Progenitor cell of endocrine pancreas (in vitro differentiated cells): ENCODE measurements around the gene CD8B. TPM values are rescaled to one million over a fixed set of nuclear protein-coding genes. Genes with fewer than 3 reads are reported as not detected.

Experiments
- DNase-seq: peaks from one replicate; pipeline ENCODE4 v3.0.0; 2021; ENCODE audit warnings: low spot score; ENCODE audit not compliant: unreplicated experiment
- H3K27ac Mint-ChIP-seq: 2 replicates; pipeline ENCODE4 v1.8.0; 2021; ENCODE audit warnings: mild to moderate bottlenecking, moderate library complexity, mixed read lengths
- H3K27me3 Mint-ChIP-seq: 2 replicates; pipeline ENCODE4 v1.8.0; 2021; ENCODE audit warnings: mixed read lengths
- H3K36me3 Mint-ChIP-seq: 2 replicates; pipeline ENCODE4 v1.8.0; 2022; ENCODE audit warnings: mixed read lengths; ENCODE audit not compliant: insufficient read depth
- H3K4me1 Mint-ChIP-seq: 2 replicates; pipeline ENCODE4 v1.8.0; 2021; ENCODE audit warnings: low read depth, mixed read lengths
- H3K4me3 Mint-ChIP-seq: 2 replicates; pipeline ENCODE4 v1.8.0; 2021; ENCODE audit warnings: low read depth, mild to moderate bottlenecking, moderate library complexity, mixed read lengths
- H3K9me3 Mint-ChIP-seq: 2 replicates; pipeline ENCODE4 v1.8.0; 2021; ENCODE audit warnings: low read depth, mixed read lengths
- total RNA-seq: library from RNA; stranded (reverse); gene quantifications from 2 replicates; pipeline ENCODE4 v1.2.1, GENCODE V29; 2021
- TF ChIP-seq, protein P1 (sequence below): fragments of 200-600 bp; sonication (generic); IDR thresholded peaks from one replicate; pipeline ENCODE4 v1.5.0; 2021; ENCODE audit warnings: antibody characterized with exemption, mild to moderate bottlenecking; ENCODE audit not compliant: unreplicated experiment

The CD8B gene
- total RNA-seq, 1 donor from 2014 or later, result not detected

DNA sequence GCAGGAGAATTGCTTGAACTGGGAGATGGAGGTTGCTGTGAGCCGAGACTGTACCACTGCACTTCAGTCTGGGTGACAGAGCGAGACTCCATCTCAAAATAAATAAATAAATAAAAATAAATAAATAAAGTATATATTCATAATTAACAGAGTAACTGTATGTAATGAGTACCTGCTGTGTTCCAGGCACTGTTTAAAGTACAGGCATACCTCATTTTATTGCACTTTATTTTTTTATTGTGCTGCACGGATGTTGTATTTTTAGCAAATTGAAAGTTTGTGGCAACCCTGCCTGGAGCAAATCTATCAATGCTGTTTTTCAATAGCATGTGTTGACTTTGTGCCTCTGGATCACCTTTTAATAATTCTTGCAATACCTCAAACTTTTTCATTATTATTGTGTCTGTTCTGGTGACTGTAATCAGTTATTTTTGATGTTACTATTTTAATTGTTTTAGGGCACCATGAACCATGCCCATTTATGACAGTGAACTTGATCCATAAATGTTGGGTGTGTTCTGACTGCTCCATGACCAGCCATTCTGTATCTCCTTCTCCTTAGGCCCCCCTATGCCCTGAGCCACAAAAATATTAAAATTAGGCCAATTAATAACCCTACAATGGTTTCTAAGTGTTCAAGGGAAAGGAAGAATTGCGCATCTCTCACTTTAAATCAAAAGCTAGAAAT, 43.4 kb downstream of the CD8B start:
- Mint-ChIP-seq H3K27me3 (peaks cover 41% of the 10 kb centered on the region), H3K36me3 (no peaks in the 10 kb centered on the region), H3K9me3 (no peaks in the 10 kb centered on the region), H3K4me3 (no peak overlapping the region), H3K27ac (no peak overlapping the region), H3K4me1 (peaks cover 1% of the 10 kb centered on the region)
- no peak for DNase-seq
- TF ChIP-seq, protein P1, sequence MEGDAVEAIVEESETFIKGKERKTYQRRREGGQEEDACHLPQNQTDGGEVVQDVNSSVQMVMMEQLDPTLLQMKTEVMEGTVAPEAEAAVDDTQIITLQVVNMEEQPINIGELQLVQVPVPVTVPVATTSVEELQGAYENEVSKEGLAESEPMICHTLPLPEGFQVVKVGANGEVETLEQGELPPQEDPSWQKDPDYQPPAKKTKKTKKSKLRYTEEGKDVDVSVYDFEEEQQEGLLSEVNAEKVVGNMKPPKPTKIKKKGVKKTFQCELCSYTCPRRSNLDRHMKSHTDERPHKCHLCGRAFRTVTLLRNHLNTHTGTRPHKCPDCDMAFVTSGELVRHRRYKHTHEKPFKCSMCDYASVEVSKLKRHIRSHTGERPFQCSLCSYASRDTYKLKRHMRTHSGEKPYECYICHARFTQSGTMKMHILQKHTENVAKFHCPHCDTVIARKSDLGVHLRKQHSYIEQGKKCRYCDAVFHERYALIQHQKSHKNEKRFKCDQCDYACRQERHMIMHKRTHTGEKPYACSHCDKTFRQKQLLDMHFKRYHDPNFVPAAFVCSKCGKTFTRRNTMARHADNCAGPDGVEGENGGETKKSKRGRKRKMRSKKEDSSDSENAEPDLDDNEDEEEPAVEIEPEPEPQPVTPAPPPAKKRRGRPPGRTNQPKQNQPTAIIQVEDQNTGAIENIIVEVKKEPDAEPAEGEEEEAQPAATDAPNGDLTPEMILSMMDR, result no peak

DNA sequence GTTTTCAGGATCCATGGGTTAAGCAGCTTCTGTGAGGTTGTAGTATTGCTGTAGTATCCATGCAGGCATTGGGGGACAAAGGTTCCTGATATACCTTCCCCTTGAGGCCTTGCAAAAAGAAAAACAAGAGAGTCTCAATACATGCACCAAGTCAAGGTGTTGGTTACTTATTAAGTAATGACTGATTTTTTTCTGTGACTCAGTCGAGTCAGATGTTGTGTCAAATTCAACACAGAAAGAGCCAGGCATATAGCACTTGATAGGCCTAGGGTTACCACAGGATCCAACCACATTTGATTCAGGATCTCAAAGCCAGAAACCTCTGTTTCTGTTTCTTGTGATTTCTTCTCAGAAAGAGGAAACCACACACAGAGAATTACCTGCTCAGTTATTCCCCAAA, 46.1 kb downstream of the CD8B start:
- Mint-ChIP-seq H3K27me3 (peaks cover 36% of the 10 kb centered on the region), H3K36me3 (no peaks in the 10 kb centered on the region), H3K4me1 (peaks cover 1% of the 10 kb centered on the region), H3K4me3 (no peak overlapping the region), H3K27ac (no peak overlapping the region), H3K9me3 (no peaks in the 10 kb centered on the region)
- TF ChIP-seq, protein P1, result no peak
- DNase-seq, result no peak

DNA sequence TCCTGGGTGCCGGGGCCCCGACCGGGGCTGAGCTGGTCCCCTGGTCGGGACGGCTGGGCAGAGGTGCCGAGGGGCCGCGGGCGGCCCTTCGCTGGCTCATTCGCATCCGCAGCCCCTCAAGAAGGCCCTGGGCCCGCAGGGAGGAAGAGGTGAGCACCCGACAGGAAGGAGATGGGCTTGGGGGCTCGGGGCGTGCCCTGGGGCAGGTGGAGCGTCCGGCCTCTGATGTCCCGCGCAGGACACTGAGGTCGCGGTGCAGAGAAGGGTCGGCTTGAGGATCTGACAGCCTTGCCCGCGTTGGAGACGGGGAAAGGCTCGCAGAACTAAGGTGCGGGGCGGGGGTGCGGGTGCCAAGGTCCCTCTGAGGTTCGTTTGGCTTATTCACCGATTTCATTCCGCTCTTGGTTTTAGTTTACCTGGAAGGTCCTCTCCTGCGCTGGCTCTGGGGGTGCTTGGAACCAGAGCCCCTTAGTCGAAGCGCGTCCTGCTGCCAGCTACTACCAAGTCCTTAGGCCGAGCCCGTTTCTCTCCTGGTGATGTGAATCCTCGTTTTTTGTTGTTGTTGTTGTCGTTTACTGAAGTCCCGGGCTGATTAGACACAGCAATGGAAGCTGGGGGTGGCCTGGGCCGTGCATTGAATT, 52.1 kb downstream of the CD8B start:
- H3K27me3 Mint-ChIP-seq, result peaks cover 31% of the 10 kb centered on the region
- TF ChIP-seq, protein P1, result no peak
- no peak overlapping the region for H3K4me3 Mint-ChIP-seq
- H3K27ac Mint-ChIP-seq, result no peak overlapping the region
- DNase-seq, result no peak
- peaks cover 6% of the 10 kb centered on the region for H3K4me1 Mint-ChIP-seq
- H3K36me3 Mint-ChIP-seq, result no peaks in the 10 kb centered on the region
- H3K9me3 Mint-ChIP-seq, result no peaks in the 10 kb centered on the region

DNA sequence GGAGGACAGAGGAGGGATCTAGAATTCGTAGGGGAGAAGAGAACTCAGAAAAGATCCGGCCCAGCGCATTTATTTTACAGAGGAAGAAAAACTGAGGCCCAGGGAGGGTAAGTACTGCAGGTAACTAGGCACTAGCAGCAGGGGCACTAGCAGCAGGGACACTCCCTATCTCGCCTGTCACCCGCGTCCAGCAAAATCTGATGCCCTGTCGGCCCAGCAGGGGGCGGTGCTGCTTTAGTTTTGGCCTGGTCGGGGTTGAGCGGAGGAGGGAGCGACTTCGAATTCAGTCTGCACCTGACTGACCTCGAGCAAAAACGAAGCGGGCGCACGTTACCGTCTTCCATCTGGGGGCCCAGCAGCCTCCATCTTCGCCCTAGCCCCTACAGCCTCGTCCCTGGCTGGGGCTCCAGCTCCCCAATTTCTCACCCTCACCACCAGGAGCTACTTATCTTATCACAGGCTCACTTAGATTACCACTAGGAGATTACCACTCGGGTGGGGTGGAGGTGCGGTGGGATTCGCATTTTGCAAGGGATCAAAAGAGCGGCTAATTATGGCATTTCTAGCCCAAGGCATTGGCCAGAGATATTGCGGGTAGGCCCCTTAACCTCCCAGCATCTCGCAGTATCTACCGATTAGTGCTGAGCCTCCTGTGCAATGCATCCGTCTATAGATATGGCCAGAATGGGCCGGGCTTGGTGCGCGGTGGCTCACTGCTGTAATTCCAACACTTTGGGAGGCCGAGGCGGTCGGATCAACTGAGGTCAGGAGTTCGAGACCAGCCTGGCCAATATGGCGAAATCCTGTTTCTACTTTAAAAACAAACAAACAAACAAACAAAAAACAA, 53.1 kb downstream of the CD8B start:
- peak overlapping the region; percentile 93 for H3K4me3 Mint-ChIP-seq
- H3K36me3 Mint-ChIP-seq, result no peaks in the 10 kb centered on the region
- DNase-seq, result peak; percentile 94
- H3K27ac Mint-ChIP-seq, result no peak overlapping the region
- TF ChIP-seq, protein P1, result peak; percentile 94
- H3K27me3 Mint-ChIP-seq, result peaks cover 31% of the 10 kb centered on the region
- H3K4me1 Mint-ChIP-seq, result peaks cover 6% of the 10 kb centered on the region
- no peaks in the 10 kb centered on the region for H3K9me3 Mint-ChIP-seq
